Activated CD8-positive, alpha-beta T cell treated with anti-CD3 and anti-CD28 coated beads, Interleukin-2, amount 10 ng/mL, durations not matched to agents 7 days and 5 days (primary cell): ENCODE results near the gene CCM2L. TPM values are rescaled to one million over a fixed set of nuclear protein-coding genes. Genes with fewer than 3 reads are reported as not detected.
A peak's percentile ranks its signal among the peaks of the same experiment; 100 is the strongest.

ENCODE experiments used
- ATAC-seq: fragments of 150-1000 bp; cut with Tn5 transposase; one replicate; pipeline ENCODE4 v1.10.0; 2021; ENCODE audit warnings: moderate library complexity
- CTCF ChIA-PET: fragments of 350-600 bp; sonication (Branson Sonifier 250); formaldehyde crosslinking; loops from one replicate; lab custom pipeline; 2021; ENCODE audit warnings: antibody characterized with exemption; lab: Charles Lee
- POLR2A ChIA-PET: fragments of 350-600 bp; sonication (Branson Sonifier 250); formaldehyde crosslinking; loops from one replicate; lab custom pipeline; 2021; ENCODE audit warnings: antibody characterized with exemption; lab: Charles Lee
- DNase-seq: peaks from one replicate; pipeline ENCODE4 v3.0.0-alpha.2; 2020
- H3K27ac Mint-ChIP-seq: one replicate; pipeline ENCODE4 v1.8.0; 2021; ENCODE audit warnings: mild to moderate bottlenecking, mixed read lengths
- H3K27me3 Mint-ChIP-seq: one replicate; pipeline ENCODE4 v1.8.0; 2021; ENCODE audit warnings: low read depth, mixed read lengths
- H3K36me3 Mint-ChIP-seq: one replicate; pipeline ENCODE4 v1.8.0; 2021; ENCODE audit warnings: low read depth, mixed read lengths
- H3K4me1 Mint-ChIP-seq: one replicate; pipeline ENCODE4 v1.8.0; 2021; ENCODE audit warnings: low read depth, mixed read lengths
- H3K4me3 Mint-ChIP-seq: one replicate; pipeline ENCODE4 v1.8.0; 2021; ENCODE audit warnings: mild to moderate bottlenecking, mixed read lengths
- H3K9me3 Mint-ChIP-seq: one replicate; pipeline ENCODE4 v1.8.0; 2022; ENCODE audit warnings: mixed read lengths; ENCODE audit not compliant: insufficient read depth
- total RNA-seq, 2 experiments: library from RNA; stranded (reverse); gene quantifications; one replicate each; pipeline ENCODE4 v1.2.3, GENCODE V29; 2021

Gene CCM2L
- total RNA-seq, 2 experiments from 2014 or later: not detected

GRCh38 chr20:32018269-32019155 is 8.3 kb downstream of the CCM2L start:
- ChIA-PET CTCF (interaction anchor here (0.7 to 2.0 kb wide), 7 partner anchors 10 to 166 kb away, joined by 3 to 13 read pairs (median 3); no protein-coding TSS in a partner anchor), POLR2A (no interaction called here)
- peak; percentile 51 for DNase-seq
- Mint-ChIP-seq H3K36me3 (peaks cover 3% of the 10 kb centered on the region), H3K4me1 (peaks cover 19% of the 10 kb centered on the region), H3K27ac (no peak overlapping the region), H3K9me3 (no peaks in the 10 kb centered on the region), H3K27me3 (peaks cover 61% of the 10 kb centered on the region), H3K4me3 (peak overlapping the region; percentile 70)
- peak; percentile 72 for ATAC-seq

- no peak for DNase-seq
- POLR2A ChIA-PET: no interaction called here
These were observed 8.9 kb downstream of the CCM2L start for GRCh38 chr20:32019156-32019510.

GRCh38 chr20:32019563-32020463 is 9.6 kb downstream of the CCM2L start:
- Mint-ChIP-seq H3K9me3 (no peaks in the 10 kb centered on the region), H3K4me3 (peak overlapping the region; percentile 65), H3K27ac (no peak overlapping the region), H3K27me3 (peaks cover 64% of the 10 kb centered on the region), H3K36me3 (peaks cover 3% of the 10 kb centered on the region), H3K4me1 (peaks cover 19% of the 10 kb centered on the region)
- no peak for ATAC-seq
- DNase-seq: no peak
- POLR2A ChIA-PET: no interaction called here
- CTCF ChIA-PET: interaction anchor here (0.9 to 5.4 kb wide), 3 partner anchors 12 to 197 kb away, joined by 3 to 34 read pairs (median 4); no protein-coding TSS in a partner anchor

More at GRCh38 chr20:32019156-32019510, 8.9 kb downstream of the CCM2L start:
- H3K36me3 Mint-ChIP-seq: peaks cover 3% of the 10 kb centered on the region
- peak overlapping the region; percentile 65 for H3K4me3 Mint-ChIP-seq
- CTCF ChIA-PET: interaction anchor here (5.4 kb wide), 1 partner anchor 13 kb away, joined by 34 read pairs; no protein-coding TSS in a partner anchor
- H3K9me3 Mint-ChIP-seq: no peaks in the 10 kb centered on the region
- H3K4me1 Mint-ChIP-seq: peaks cover 19% of the 10 kb centered on the region
- ATAC-seq: peak; percentile 21
- H3K27me3 Mint-ChIP-seq: peaks cover 67% of the 10 kb centered on the region
- H3K27ac Mint-ChIP-seq: no peak overlapping the region

- Mint-ChIP-seq H3K36me3 (peaks cover 3% of the 10 kb centered on the region), H3K27ac (no peak overlapping the region), H3K4me1 (peaks cover 19% of the 10 kb centered on the region), H3K9me3 (no peaks in the 10 kb centered on the region), H3K4me3 (no peak overlapping the region), H3K27me3 (peaks cover 57% of the 10 kb centered on the region)
- ATAC-seq (no peak), DNase-seq (no peak)
- ChIA-PET POLR2A (no interaction called here), CTCF (interaction anchor here (5.4 kb wide), 1 partner anchor 11 kb away, joined by 34 read pairs; no protein-coding TSS in a partner anchor)
These were observed 10.9 kb downstream of the CCM2L start for GRCh38 chr20:32021091-32021490.

- DNase-seq (no peak), ATAC-seq (no peak)
- peaks cover 41% of the 10 kb centered on the region for H3K27me3 Mint-ChIP-seq
- H3K4me3 Mint-ChIP-seq: no peak overlapping the region
- no peak overlapping the region for H3K27ac Mint-ChIP-seq
- no peaks in the 10 kb centered on the region for H3K9me3 Mint-ChIP-seq
- peaks cover 8% of the 10 kb centered on the region for H3K4me1 Mint-ChIP-seq
- H3K36me3 Mint-ChIP-seq: no peaks in the 10 kb centered on the region
- ChIA-PET POLR2A (no interaction called here), CTCF (interaction anchor here (1.0 kb wide), 1 partner anchor 202 kb away, joined by 4 read pairs; no protein-coding TSS in a partner anchor)
These were observed 14.6 kb downstream of the CCM2L start for GRCh38 chr20:32024683-32025295.

GRCh38 chr20:32027643-32028042 is 17.4 kb downstream of the CCM2L start:
- Mint-ChIP-seq H3K4me1 (peaks cover 2% of the 10 kb centered on the region), H3K27me3 (peaks cover 28% of the 10 kb centered on the region), H3K9me3 (no peaks in the 10 kb centered on the region), H3K27ac (no peak overlapping the region), H3K4me3 (no peak overlapping the region), H3K36me3 (no peaks in the 10 kb centered on the region)
- CTCF ChIA-PET: no interaction called here
- no peak for DNase-seq
- ATAC-seq: no peak
- POLR2A ChIA-PET: no interaction called here

- no peak overlapping the region for H3K27ac Mint-ChIP-seq
- no peak overlapping the region for H3K4me3 Mint-ChIP-seq
- DNase-seq (no peak), ATAC-seq (no peak)
- H3K9me3 Mint-ChIP-seq: no peaks in the 10 kb centered on the region
- peaks cover 2% of the 10 kb centered on the region for H3K4me1 Mint-ChIP-seq
- ChIA-PET CTCF (interaction anchor here (0.6 to 5.2 kb wide), 9 partner anchors 11 to 206 kb away, joined by 3 to 51 read pairs (median 3); partner anchors contain the start of gene PDRG1), POLR2A (interaction anchor here (0.6 kb wide), 1 partner anchor 154 kb away, joined by 3 read pairs; no protein-coding TSS in a partner anchor)
- no peaks in the 10 kb centered on the region for H3K36me3 Mint-ChIP-seq
- peaks cover 29% of the 10 kb centered on the region for H3K27me3 Mint-ChIP-seq
These were observed 18.6 kb downstream of the CCM2L start for GRCh38 chr20:32028647-32029372.

- H3K27me3 Mint-ChIP-seq: peaks cover 26% of the 10 kb centered on the region
These were observed 19.3 kb downstream of the CCM2L start for GRCh38 chr20:32029561-32029960.

GRCh38 chr20:32031007-32031958 is 21.0 kb downstream of the CCM2L start:
- H3K9me3 Mint-ChIP-seq: no peaks in the 10 kb centered on the region
- peak; percentile 68 for DNase-seq
- no peaks in the 10 kb centered on the region for H3K36me3 Mint-ChIP-seq
- ChIA-PET CTCF (interaction anchor here (0.7 to 5.2 kb wide), 22 partner anchors 10 to 620 kb away, joined by 3 to 51 read pairs (median 7); partner anchors contain the start of gene PDRG1), POLR2A (no interaction called here)
- no peak overlapping the region for H3K4me3 Mint-ChIP-seq
- peaks cover 2% of the 10 kb centered on the region for H3K4me1 Mint-ChIP-seq
- peaks cover 32% of the 10 kb centered on the region for H3K27me3 Mint-ChIP-seq
- peak; percentile 75 for ATAC-seq
- H3K27ac Mint-ChIP-seq: no peak overlapping the region

More at GRCh38 chr20:32029561-32029960, 19.3 kb downstream of the CCM2L start:
- ChIA-PET POLR2A (interaction anchor here (0.6 kb wide), 1 partner anchor 154 kb away, joined by 3 read pairs; no protein-coding TSS in a partner anchor), CTCF (interaction anchor here (0.7 to 5.2 kb wide), 13 partner anchors 8 to 207 kb away, joined by 3 to 51 read pairs (median 3); partner anchors contain the start of gene PDRG1)
- Mint-ChIP-seq H3K36me3 (no peaks in the 10 kb centered on the region), H3K9me3 (no peaks in the 10 kb centered on the region), H3K4me3 (no peak overlapping the region), H3K27ac (no peak overlapping the region), H3K4me1 (peaks cover 2% of the 10 kb centered on the region)
- ATAC-seq (no peak), DNase-seq (no peak)
